HepG2 (cell line): ENCODE results near the gene BAHCC1. TPM values are rescaled to one million over a fixed set of nuclear protein-coding genes. Genes with fewer than 3 reads are reported as not detected.

Experiments used
- AGO2 ChIP-seq: fragments of 200-400 bp; formaldehyde crosslinking; optimal IDR thresholded peaks from 2 replicates; pipeline ENCODE3; 2017; ENCODE audit warnings: mild to moderate bottlenecking, low read depth, low read length, moderate library complexity
- ARNT2 ChIP-seq: sonication (generic); formaldehyde crosslinking; IDR thresholded peaks from 2 replicates; pipeline ENCODE4 v1.8.0; 2022; ENCODE audit warnings: mild to moderate bottlenecking, low read depth, missing genetic modification reagents, moderate library complexity
- CEBPG ChIP-seq: IDR thresholded peaks from 2 replicates; pipeline ENCODE4 v1.6.1; 2016
- HNF1A ChIP-seq, 2 experiments: sonication (generic) in 1 of 2; formaldehyde crosslinking in 1 of 2; IDR thresholded peaks; 2 replicates each; pipeline versions ENCODE4 v1.4.0 to v1.6.1; 2016 to 2020; ENCODE audit warnings: borderline replicate concordance in 1 of 2, low read depth in 1 of 2, mild to moderate bottlenecking in 1 of 2, missing genetic modification reagents in 1 of 2
- HNRNPK ChIP-seq: fragments of 200-400 bp; formaldehyde crosslinking; IDR thresholded peaks from 2 replicates; pipeline ENCODE4 v1.6.1; 2018; ENCODE audit warnings: low read length, low read depth, moderate library complexity, mild to moderate bottlenecking; ENCODE audit not compliant: poor library complexity, severe bottlenecking
- HOXA3 ChIP-seq: sonication (generic); formaldehyde crosslinking; IDR thresholded peaks from 2 replicates; pipeline ENCODE4 v1.5.0; 2020; ENCODE audit warnings: missing genetic modification reagents
- MTA1 ChIP-seq: sonication (generic); formaldehyde crosslinking; IDR thresholded peaks from 2 replicates; pipeline ENCODE4 v1.4.0; 2020; ENCODE audit warnings: missing genetic modification reagents, mild to moderate bottlenecking, borderline replicate concordance
- NCOA1 ChIP-seq: sonication (generic); formaldehyde crosslinking; IDR thresholded peaks from 2 replicates; pipeline ENCODE4 v1.9.0; 2021; ENCODE audit warnings: missing genetic modification reagents
- PRDM15 ChIP-seq: sonication (generic); formaldehyde crosslinking; IDR thresholded peaks from 2 replicates; pipeline ENCODE4 v1.4.0; 2020; ENCODE audit warnings: missing genetic modification reagents
- RBM39 ChIP-seq: fragments of 200-400 bp; formaldehyde crosslinking; IDR thresholded peaks from one replicate; pipeline ENCODE4 v1.6.1; 2018; ENCODE audit warnings: antibody characterized with exemption, mild to moderate bottlenecking, low read depth, low read length; ENCODE audit not compliant: poor library complexity, severe bottlenecking
- RNF219 ChIP-seq: sonication (generic); formaldehyde crosslinking; IDR thresholded peaks from 2 replicates; pipeline ENCODE4 v1.5.0; 2020; ENCODE audit warnings: mild to moderate bottlenecking, missing genetic modification reagents
- TAF15 ChIP-seq: fragments of 200-400 bp; formaldehyde crosslinking; IDR thresholded peaks from one replicate; pipeline ENCODE4 v1.6.1; 2018; ENCODE audit warnings: mild to moderate bottlenecking, low read depth, low read length; ENCODE audit not compliant: poor library complexity, severe bottlenecking
- TGIF2 ChIP-seq: IDR thresholded peaks from 2 replicates; pipeline ENCODE4 v1.6.1; 2016; ENCODE audit warnings: control low read depth, missing compliant biosample characterization
- TMF1 ChIP-seq: sonication (generic); formaldehyde crosslinking; IDR thresholded peaks from 2 replicates; pipeline ENCODE4 v1.8.1; 2022; ENCODE audit warnings: low read depth, missing genetic modification reagents
- ZC3H4 ChIP-seq: sonication (generic); formaldehyde crosslinking; IDR thresholded peaks from 2 replicates; pipeline ENCODE4 v1.4.0; 2020; ENCODE audit warnings: missing genetic modification reagents, borderline replicate concordance
- ZMYM4 ChIP-seq: sonication (generic); formaldehyde crosslinking; IDR thresholded peaks from 2 replicates; pipeline ENCODE4 v1.8.1; 2023; ENCODE audit warnings: mild to moderate bottlenecking, missing genetic modification reagents
- ZNF317 ChIP-seq: sonication (generic); formaldehyde crosslinking; IDR thresholded peaks from 2 replicates; pipeline ENCODE4 v1.5.0; 2020; ENCODE audit warnings: mild to moderate bottlenecking, missing genetic modification reagents
- ZNF546 ChIP-seq: sonication (generic); formaldehyde crosslinking; conservative IDR thresholded peaks from 2 replicates; pipeline ENCODE4 v1.8.1; 2023; ENCODE audit warnings: mild to moderate bottlenecking, missing genetic modification reagents
- ZNF768 ChIP-seq: sonication (generic); formaldehyde crosslinking; IDR thresholded peaks from 2 replicates; pipeline ENCODE4 v1.4.0; 2020; ENCODE audit warnings: missing genetic modification reagents
- polyA plus RNA-seq, 8 experiments: library from polyadenylated mRNA; depleted of rRNA in 3 of 8; stranded (reverse) in 7 of 8; unstranded in 1 of 8; fragments of >200 nt; fragmentation: Illumina TruSeq in 4 of 8; extraction: Trizol in 4 of 8; gene quantifications; 2 replicates each; pipeline versions ENCODE4 v1.2.1 to v1.2.3, GENCODE V29; 2011 to 2016; ENCODE audit warnings: low read depth in 4 of 8, missing spikeins in 1 of 8, mixed read lengths in 1 of 8; ENCODE audit not compliant: insufficient read depth in 1 of 8
- total RNA-seq, 5 experiments: library from RNA; depleted of rRNA; stranded (reverse); fragments of >200 nt; fragmentation: Illumina TruSeq; extraction: Trizol; gene quantifications; 2 replicates each; pipeline ENCODE4 v1.2.3, GENCODE V29; 2016; ENCODE audit warnings: low read depth in 1 of 5

BAHCC1 gene
- total and polyA plus RNA-seq, 2 of the 13 experiments (the other 11 are each of a cell fraction or from before 2014, with no cell fraction given): 1.4 to 1.7 TPM

DNA sequence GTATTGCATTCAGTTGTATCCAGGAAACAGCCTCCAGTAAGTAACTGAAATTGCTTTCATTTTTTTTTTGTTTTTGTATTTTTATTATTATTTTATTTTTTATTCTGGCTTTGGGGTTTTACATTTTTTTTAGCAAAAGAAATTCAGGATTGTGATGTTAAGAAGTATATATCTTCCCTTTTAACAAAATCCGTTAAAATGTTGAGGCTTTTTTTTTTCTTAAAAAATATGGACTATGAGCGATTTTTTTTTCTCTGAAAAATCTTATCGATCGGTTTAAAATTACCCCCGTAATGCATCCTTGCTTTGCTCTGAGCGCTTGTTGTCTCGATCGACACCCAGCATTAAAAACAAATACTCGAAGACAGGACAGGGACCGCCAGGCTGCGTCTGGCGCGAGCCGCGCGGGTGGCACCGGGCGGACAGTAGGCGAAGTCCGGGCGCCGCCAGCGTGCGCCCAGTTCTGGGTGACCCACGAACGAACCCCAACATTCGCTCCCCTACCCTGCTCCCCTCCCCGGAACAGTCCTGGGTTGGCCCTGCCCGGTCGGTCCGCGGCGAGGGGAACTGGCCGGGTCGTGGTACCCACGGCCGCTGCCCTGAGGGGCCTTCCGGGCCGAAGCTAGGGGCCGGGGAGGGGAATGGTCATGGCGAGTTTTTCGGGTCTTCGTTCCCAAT is 482 bp downstream of the BAHCC1 start (continued):
- TF ChIP-seq NCOA1 (CRISPR knock-in tag) (no peak), ZMYM4 (CRISPR knock-in tag) (no peak), RNF219 (CRISPR knock-in tag) (no peak), PRDM15 (CRISPR knock-in tag) (no peak), RBM39 (peak; percentile 2), ZNF546 (CRISPR knock-in tag) (no peak), ZNF317 (CRISPR knock-in tag) (no peak), TMF1 (CRISPR knock-in tag) (no peak), HNRNPK (peak; percentile 83), ARNT2 (no peak), MTA1 (CRISPR knock-in tag) (no peak), HOXA3 (CRISPR knock-in tag) (no peak), TAF15 (peak; percentile 50), HNF1A (IDR thresholded peaks at IDR 0.05; ENCODE audit: low read depth) (no peak), HNF1A (CRISPR knock-in tag; IDR thresholded peaks at IDR 0.05; ENCODE audit: borderline replicate concordance) (no peak), ZNF768 (CRISPR knock-in tag) (peak; percentile 8; the same call in 1 of the 2 replicates), ZC3H4 (CRISPR knock-in tag) (peak; percentile 64; the same call in 1 of the 2 replicates), CEBPG (CRISPR knock-in tag) (no peak), AGO2 (peak; percentile 91), TGIF2 (CRISPR knock-in tag) (no peak)
